GM13976 (cell line): ENCODE data around the gene OR52W1.

Experiments used
- DNase-seq: peaks from one replicate; pipeline ENCODE4 v3.0.0; 2012; ENCODE audit warnings: low spot score
- CTCF ChIP-seq: IDR thresholded peaks from 2 replicates; pipeline ENCODE4 v1.5.1; 2012; ENCODE audit warnings: borderline replicate concordance, mild to moderate bottlenecking; ENCODE audit not compliant: insufficient read depth; ENCODE audit errors: extremely low read depth, missing control alignments, control extremely low read depth
- in situ Hi-C: fragments of 300-500 bp; cut with MboI; formaldehyde crosslinking; loops from one replicate; pipeline ENCODE4 v1.12.0; 2022; ENCODE audit warnings: low sequenced_read_pairs, mixed read lengths, inconsistent platforms; ENCODE audit not compliant: unreplicated experiment

OR52W1 gene

GRCh38 chr11:6225024-6225423 lies 26.0 kb downstream of the OR52W1 start:
- no peak for DNase-seq
- in situ Hi-C loops = no loop called here
- TF ChIP-seq CTCF = no peak

GRCh38 chr11:6225896-6226295 lies 26.9 kb downstream of the OR52W1 start:
- no peak for TF ChIP-seq CTCF
- in situ Hi-C loops = no loop called here
- no peak for DNase-seq

GRCh38 chr11:6228520-6228919 lies 29.5 kb downstream of the OR52W1 start:
- DNase-seq = no peak
- in situ Hi-C loops = no loop called here
- TF ChIP-seq CTCF = no peak

GRCh38 chr11:6229911-6230310 lies 30.9 kb downstream of the OR52W1 start:
- no peak for DNase-seq
- in situ Hi-C loops = no loop called here
- no peak for TF ChIP-seq CTCF

GRCh38 chr11:6232899-6233298 lies 33.9 kb downstream of the OR52W1 start:
- in situ Hi-C loops = no loop called here
- no peak for TF ChIP-seq CTCF
- DNase-seq = no peak

GRCh38 chr11:6233984-6234386 lies 35.0 kb downstream of the OR52W1 start:
- TF ChIP-seq CTCF = no peak
- no peak for DNase-seq
- in situ Hi-C loops = no loop called here
